PC-9 (cell line): Measurements from ENCODE around the gene ANKRD60. TPM values are rescaled to one million over a fixed set of nuclear protein-coding genes. Genes with fewer than 3 reads are reported as not detected.

Source experiments
- BruUV-seq: library from RNA; stranded (reverse); fragments of 400-500 nt; replicated peaks from 2 replicates; lab custom pipeline; 2021; lab: Mats Ljungman, UMichigan
- CTCF ChIA-PET: fragments of 300-600 bp; sonication (Branson Sonifier 250); formaldehyde crosslinking; loops from one replicate; lab custom pipeline; 2022; ENCODE audit warnings: antibody characterized with exemption; lab: Charles Lee
- POLR2A ChIA-PET: fragments of 300-600 bp; sonication (Branson Sonifier 250); formaldehyde crosslinking; loops from one replicate; lab custom pipeline; 2022; ENCODE audit warnings: antibody characterized with exemption; ENCODE audit not compliant: unreplicated experiment; lab: Charles Lee
- DNase-seq, 2 experiments: peaks; one replicate each; pipeline versions ENCODE4 v3.0.0 to v3.0.0-alpha.2; 2015 to 2022; ENCODE audit warnings: mixed read lengths in 1 of 2
- H2AFZ ChIP-seq: fragments of 200-600 bp; sonication (generic); 2 replicates; pipeline ENCODE4 v1.8.1; 2017; ENCODE audit warnings: antibody characterized with exemption
- H3F3A ChIP-seq: fragments of 200-600 bp; sonication (generic); 2 replicates; pipeline ENCODE4 v1.8.1; 2017; ENCODE audit warnings: antibody characterized with exemption, mild to moderate bottlenecking, low read depth; ENCODE audit not compliant: insufficient read depth
- H3K27ac ChIP-seq: fragments of 200-600 bp; sonication (generic); 2 replicates; pipeline ENCODE4 v1.6.1; 2016; ENCODE audit warnings: mixed run types
- H3K27me3 ChIP-seq: fragments of 200-600 bp; sonication (generic); 2 replicates; pipeline ENCODE4 v1.6.1; 2016; ENCODE audit warnings: low read depth, mixed run types; ENCODE audit not compliant: insufficient read depth
- H3K36me3 ChIP-seq: fragments of 200-600 bp; sonication (generic); 2 replicates; pipeline ENCODE4 v1.6.1; 2016; ENCODE audit warnings: low read depth, mixed run types
- H3K4me1 ChIP-seq: fragments of 200-600 bp; sonication (generic); replicated peaks from 2 replicates; pipeline ENCODE4 v1.6.1; 2016; ENCODE audit warnings: mixed run types; ENCODE audit not compliant: insufficient read depth
- H3K4me2 ChIP-seq: fragments of 200-600 bp; sonication (generic); 2 replicates; pipeline ENCODE4 v1.6.1; 2017; ENCODE audit warnings: mixed run types
- H3K4me3 ChIP-seq: fragments of 200-600 bp; sonication (generic); 2 replicates; pipeline ENCODE4 v1.6.1; 2016; ENCODE audit warnings: mixed run types
- H3K79me2 ChIP-seq: fragments of 200-600 bp; sonication (generic); 2 replicates; pipeline ENCODE4 v1.6.1; 2017; ENCODE audit warnings: low read depth, mixed run types
- H3K9me2 ChIP-seq: fragments of 200-600 bp; sonication (generic); 2 replicates; pipeline ENCODE4 v1.8.1; 2017; ENCODE audit warnings: mild to moderate bottlenecking; ENCODE audit not compliant: insufficient read depth
- H3K9me3 ChIP-seq: fragments of 200-600 bp; sonication (generic); 2 replicates; pipeline ENCODE4 v1.8.1; 2016; ENCODE audit warnings: low read depth; ENCODE audit not compliant: insufficient read depth
- H4K20me1 ChIP-seq: fragments of 200-600 bp; sonication (generic); 2 replicates; pipeline ENCODE4 v1.8.1; 2017; ENCODE audit not compliant: insufficient read depth
- EZH2 ChIP-seq: fragments of 200-600 bp; sonication (generic); IDR thresholded peaks from 2 replicates; pipeline ENCODE4 v1.8.0; 2017; ENCODE audit warnings: antibody characterized with exemption, low read depth
- intact Hi-C: fragments of 100-400 bp; cut with micrococcal nuclease; formaldehyde crosslinking; loops from one replicate; pipeline ENCODE4 v1.10.0; 2022; ENCODE audit not compliant: unreplicated experiment
- total RNA-seq: library from RNA; stranded (reverse); gene quantifications from 2 replicates; pipeline ENCODE4 v1.2.3, GENCODE V29; 2021
- TF ChIP-seq, protein P1 (sequence below): fragments of 200-600 bp; sonication (generic); conservative IDR thresholded peaks from 2 replicates; pipeline ENCODE4 v1.6.1; 2017; ENCODE audit warnings: mixed run types, antibody characterized with exemption, mild to moderate bottlenecking, moderate library complexity

The ANKRD60 gene
- total RNA-seq, 1 experiment from 2014 or later, result not detected

DNA sequence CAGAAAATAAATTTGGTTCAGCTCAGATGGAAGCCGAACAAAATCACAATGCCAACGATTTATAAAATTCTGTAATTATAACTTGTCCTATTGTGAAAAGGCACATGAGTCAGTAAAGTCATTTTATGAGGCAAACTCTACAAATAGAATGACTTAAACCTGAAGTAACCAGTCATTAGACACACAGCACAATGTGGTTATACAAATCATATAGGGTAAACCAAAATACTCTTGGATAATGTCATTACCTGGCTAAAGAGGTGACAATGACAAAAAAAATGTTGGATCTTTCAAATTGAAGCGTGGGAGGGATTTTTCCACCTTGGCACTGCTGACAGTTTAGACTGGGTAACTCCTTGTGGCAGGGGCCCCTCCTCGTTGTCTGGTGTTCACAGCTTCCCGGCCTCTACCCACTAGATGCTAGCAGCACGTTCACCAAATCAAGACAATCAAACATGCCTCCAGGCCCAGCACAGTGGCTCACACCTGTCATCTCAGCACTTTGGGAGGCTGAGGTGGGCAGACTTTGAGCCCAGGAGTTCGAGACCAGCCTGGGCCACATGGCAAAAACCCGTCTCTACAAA, 5.0 kb downstream of the ANKRD60 start:
- no peak overlapping the region for H3K4me2 ChIP-seq
- peaks cover 9% of the 10 kb centered on the region for H3F3A ChIP-seq
- TF ChIP-seq EZH2, result no peak
- TF ChIP-seq, protein P1, sequence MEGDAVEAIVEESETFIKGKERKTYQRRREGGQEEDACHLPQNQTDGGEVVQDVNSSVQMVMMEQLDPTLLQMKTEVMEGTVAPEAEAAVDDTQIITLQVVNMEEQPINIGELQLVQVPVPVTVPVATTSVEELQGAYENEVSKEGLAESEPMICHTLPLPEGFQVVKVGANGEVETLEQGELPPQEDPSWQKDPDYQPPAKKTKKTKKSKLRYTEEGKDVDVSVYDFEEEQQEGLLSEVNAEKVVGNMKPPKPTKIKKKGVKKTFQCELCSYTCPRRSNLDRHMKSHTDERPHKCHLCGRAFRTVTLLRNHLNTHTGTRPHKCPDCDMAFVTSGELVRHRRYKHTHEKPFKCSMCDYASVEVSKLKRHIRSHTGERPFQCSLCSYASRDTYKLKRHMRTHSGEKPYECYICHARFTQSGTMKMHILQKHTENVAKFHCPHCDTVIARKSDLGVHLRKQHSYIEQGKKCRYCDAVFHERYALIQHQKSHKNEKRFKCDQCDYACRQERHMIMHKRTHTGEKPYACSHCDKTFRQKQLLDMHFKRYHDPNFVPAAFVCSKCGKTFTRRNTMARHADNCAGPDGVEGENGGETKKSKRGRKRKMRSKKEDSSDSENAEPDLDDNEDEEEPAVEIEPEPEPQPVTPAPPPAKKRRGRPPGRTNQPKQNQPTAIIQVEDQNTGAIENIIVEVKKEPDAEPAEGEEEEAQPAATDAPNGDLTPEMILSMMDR, result no peak
- H3K27me3 ChIP-seq, result no peaks in the 10 kb centered on the region
- no peak for DNase-seq
- intact Hi-C loops, result no loop called here
- no peak overlapping the region for H2AFZ ChIP-seq
- CTCF ChIA-PET, result no interaction called here
- no peaks in the 10 kb centered on the region for H3K9me2 ChIP-seq
- H3K9me3 ChIP-seq, result no peaks in the 10 kb centered on the region
- 0 out of 2 replicates have a peak, but pooled peaks cover 6% of the 10 kb centered on the region for H3K4me1 ChIP-seq
- no peaks in the 10 kb centered on the region for H4K20me1 ChIP-seq
- no peak overlapping the region for H3K4me3 ChIP-seq
- H3K36me3 ChIP-seq, result no peaks in the 10 kb centered on the region
- H3K79me2 ChIP-seq, result no peaks in the 10 kb centered on the region
- no peak overlapping the region for H3K27ac ChIP-seq
- BruUV-seq, result no TSS peak
- POLR2A ChIA-PET, result no interaction called here

GRCh38 chr20:58222446-58222845, 6.0 kb downstream of the ANKRD60 start:
- no peak overlapping the region for H3K27ac ChIP-seq
- no peak overlapping the region for H3K4me2 ChIP-seq
- H3K36me3 ChIP-seq, result no peaks in the 10 kb centered on the region
- H3K79me2 ChIP-seq, result no peaks in the 10 kb centered on the region
- no peaks in the 10 kb centered on the region for H3K9me3 ChIP-seq
- H3K4me3 ChIP-seq, result no peak overlapping the region
- intact Hi-C loops, result no loop called here
- H3F3A ChIP-seq, result peaks cover 9% of the 10 kb centered on the region
- H4K20me1 ChIP-seq, result no peaks in the 10 kb centered on the region
- H3K27me3 ChIP-seq, result no peaks in the 10 kb centered on the region
- CTCF ChIA-PET, result no interaction called here
- H3K4me1 ChIP-seq, result 0 out of 2 replicates have a peak, but pooled peaks cover 6% of the 10 kb centered on the region
- BruUV-seq, result no TSS peak
- POLR2A ChIA-PET, result no interaction called here
- no peak for TF ChIP-seq EZH2
- TF ChIP-seq, protein P1, result no peak
- H2AFZ ChIP-seq, result no peak overlapping the region
- DNase-seq, result no peak
- H3K9me2 ChIP-seq, result no peaks in the 10 kb centered on the region

GRCh38 chr20:58219342-58219700, 9.1 kb downstream of the ANKRD60 start:
- no peaks in the 10 kb centered on the region for H3K36me3 ChIP-seq
- TF ChIP-seq EZH2, result no peak
- TF ChIP-seq, protein P1, result peak; percentile 49; the same call in 1 of the 2 replicates
- BruUV-seq, result no TSS peak
- H3K4me3 ChIP-seq, result peak overlapping the region; percentile 24; the same call in 1 of the 2 replicates
- H3K9me2 ChIP-seq, result no peaks in the 10 kb centered on the region
- ChIA-PET POLR2A (no interaction called here), CTCF (interaction anchor here (0.6 kb wide), 1 partner anchor 619 kb away, joined by 5 read pairs; no protein-coding TSS in a partner anchor)
- H3K9me3 ChIP-seq, result no peaks in the 10 kb centered on the region
- 0 out of 2 replicates have a peak overlapping the region, but pooled peaks have one; percentile 2 for H2AFZ ChIP-seq
- no peaks in the 10 kb centered on the region for H4K20me1 ChIP-seq
- H3K79me2 ChIP-seq, result no peaks in the 10 kb centered on the region
- no peak overlapping the region for H3K27ac ChIP-seq
- peaks cover 9% of the 10 kb centered on the region; the same call in 1 of the 2 replicates for H3F3A ChIP-seq
- H3K4me1 ChIP-seq, result 0 out of 2 replicates have a peak, but pooled peaks cover 6% of the 10 kb centered on the region
- no peaks in the 10 kb centered on the region for H3K27me3 ChIP-seq
- intact Hi-C loops, result no loop called here
- H3K4me2 ChIP-seq, result peak overlapping the region; percentile 69
- DNase-seq, result peak; percentile 26 to 75
